ENCODE results near the gene NEUROD6.

DNA sequence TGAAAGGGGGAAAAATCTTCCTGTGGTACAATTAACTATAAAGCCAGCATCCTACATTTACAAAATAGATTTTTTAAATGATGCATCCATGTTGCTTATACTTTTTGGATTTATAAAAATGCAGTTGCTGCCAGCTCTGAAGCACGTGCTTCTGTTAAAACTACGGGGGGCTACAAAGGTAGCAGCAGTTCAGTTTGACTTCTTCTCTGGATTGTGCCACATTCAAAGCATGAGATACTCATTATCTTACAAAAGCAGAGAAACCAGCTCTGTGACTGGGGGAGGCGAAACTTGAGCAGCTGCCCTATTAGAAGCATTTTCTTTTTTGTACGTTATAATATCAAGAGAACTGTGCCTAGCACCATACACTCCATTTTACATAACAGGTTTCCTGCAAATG is 31.1 kb downstream of the NEUROD6 start:
- TF ChIP-seq, protein P1, sequence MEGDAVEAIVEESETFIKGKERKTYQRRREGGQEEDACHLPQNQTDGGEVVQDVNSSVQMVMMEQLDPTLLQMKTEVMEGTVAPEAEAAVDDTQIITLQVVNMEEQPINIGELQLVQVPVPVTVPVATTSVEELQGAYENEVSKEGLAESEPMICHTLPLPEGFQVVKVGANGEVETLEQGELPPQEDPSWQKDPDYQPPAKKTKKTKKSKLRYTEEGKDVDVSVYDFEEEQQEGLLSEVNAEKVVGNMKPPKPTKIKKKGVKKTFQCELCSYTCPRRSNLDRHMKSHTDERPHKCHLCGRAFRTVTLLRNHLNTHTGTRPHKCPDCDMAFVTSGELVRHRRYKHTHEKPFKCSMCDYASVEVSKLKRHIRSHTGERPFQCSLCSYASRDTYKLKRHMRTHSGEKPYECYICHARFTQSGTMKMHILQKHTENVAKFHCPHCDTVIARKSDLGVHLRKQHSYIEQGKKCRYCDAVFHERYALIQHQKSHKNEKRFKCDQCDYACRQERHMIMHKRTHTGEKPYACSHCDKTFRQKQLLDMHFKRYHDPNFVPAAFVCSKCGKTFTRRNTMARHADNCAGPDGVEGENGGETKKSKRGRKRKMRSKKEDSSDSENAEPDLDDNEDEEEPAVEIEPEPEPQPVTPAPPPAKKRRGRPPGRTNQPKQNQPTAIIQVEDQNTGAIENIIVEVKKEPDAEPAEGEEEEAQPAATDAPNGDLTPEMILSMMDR (IDR thresholded peaks at IDR 0.05; ENCODE audit: insufficient read depth, low read length, poor library complexity, severe bottlenecking) = no peak
- no peak for TF ChIP-seq EZH2phosphoT487 (conservative IDR thresholded peaks at IDR 0.05; ENCODE audit: low read length)

Data from SU-DHL-6 (cell line).